Nephron (organoid): ENCODE data around the gene NMRK1.

Experiments used
- H3K27ac Mint-ChIP-seq, 3 experiments: 2 replicates each; pipeline ENCODE4 v1.8.0; 2020; ENCODE audit warnings: mixed read lengths in 3 of 3, mild to moderate bottlenecking in 2 of 3, moderate library complexity in 1 of 3
- H3K27me3 Mint-ChIP-seq: 2 replicates; pipeline ENCODE4 v1.8.0; 2021; ENCODE audit warnings: low read depth, mild to moderate bottlenecking, moderate library complexity, mixed read lengths
- H3K36me3 Mint-ChIP-seq: 2 replicates; pipeline ENCODE4 v1.8.0; 2020; ENCODE audit warnings: low read depth, mixed read lengths
- H3K4me1 Mint-ChIP-seq: 2 replicates; pipeline ENCODE4 v1.8.0; 2020; ENCODE audit warnings: mixed read lengths
- H3K4me3 Mint-ChIP-seq, 3 experiments: 2 replicates each; pipeline ENCODE4 v1.8.0; 2020; ENCODE audit warnings: mild to moderate bottlenecking in 3 of 3, mixed read lengths in 3 of 3, moderate library complexity in 2 of 3
- H3K9me3 Mint-ChIP-seq: 2 replicates; pipeline ENCODE4 v1.8.0; 2020; ENCODE audit warnings: mixed read lengths
- TF ChIP-seq, protein P1 (sequence below), 3 experiments: fragments of 200-600 bp; sonication (generic); IDR thresholded peaks; one replicate each; pipeline ENCODE4 v1.5.0; 2021; ENCODE audit warnings: antibody characterized with exemption in 3 of 3; ENCODE audit not compliant: unreplicated experiment in 3 of 3

NMRK1 gene

DNA sequence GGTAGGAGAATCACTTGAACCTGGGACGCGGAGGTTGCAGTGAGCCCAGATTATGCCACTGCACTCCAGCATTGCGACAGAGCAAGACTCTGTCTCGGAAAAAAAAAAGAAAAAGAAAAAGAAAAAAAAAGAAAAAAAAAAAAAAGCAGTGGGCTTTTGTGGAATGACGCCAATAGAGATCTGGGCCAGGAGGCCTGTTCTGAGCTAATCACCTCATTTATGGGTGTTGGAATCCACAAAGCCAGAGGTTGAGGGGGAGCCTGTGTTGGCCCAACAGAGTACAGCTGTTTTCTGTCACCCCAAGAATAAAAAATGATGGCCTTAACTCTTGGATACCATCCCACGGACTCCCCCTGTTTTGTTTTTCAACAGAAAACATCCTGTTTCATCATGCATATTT lies 18.9 kb upstream of the NMRK1 start:
- TF ChIP-seq, protein P1, sequence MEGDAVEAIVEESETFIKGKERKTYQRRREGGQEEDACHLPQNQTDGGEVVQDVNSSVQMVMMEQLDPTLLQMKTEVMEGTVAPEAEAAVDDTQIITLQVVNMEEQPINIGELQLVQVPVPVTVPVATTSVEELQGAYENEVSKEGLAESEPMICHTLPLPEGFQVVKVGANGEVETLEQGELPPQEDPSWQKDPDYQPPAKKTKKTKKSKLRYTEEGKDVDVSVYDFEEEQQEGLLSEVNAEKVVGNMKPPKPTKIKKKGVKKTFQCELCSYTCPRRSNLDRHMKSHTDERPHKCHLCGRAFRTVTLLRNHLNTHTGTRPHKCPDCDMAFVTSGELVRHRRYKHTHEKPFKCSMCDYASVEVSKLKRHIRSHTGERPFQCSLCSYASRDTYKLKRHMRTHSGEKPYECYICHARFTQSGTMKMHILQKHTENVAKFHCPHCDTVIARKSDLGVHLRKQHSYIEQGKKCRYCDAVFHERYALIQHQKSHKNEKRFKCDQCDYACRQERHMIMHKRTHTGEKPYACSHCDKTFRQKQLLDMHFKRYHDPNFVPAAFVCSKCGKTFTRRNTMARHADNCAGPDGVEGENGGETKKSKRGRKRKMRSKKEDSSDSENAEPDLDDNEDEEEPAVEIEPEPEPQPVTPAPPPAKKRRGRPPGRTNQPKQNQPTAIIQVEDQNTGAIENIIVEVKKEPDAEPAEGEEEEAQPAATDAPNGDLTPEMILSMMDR (IDR thresholded peaks at IDR 0.05; ENCODE audit: unreplicated experiment in 3 of 3) = no peak
- Mint-ChIP-seq H3K36me3 (no peaks in the 10 kb centered on the region), H3K9me3 (no peaks in the 10 kb centered on the region), H3K27ac (peak overlapping the region; percentile 66 to 78 (median 75)), H3K27me3 (no peaks in the 10 kb centered on the region), H3K4me1 (peaks cover 18% of the 10 kb centered on the region), H3K4me3 (no peak overlapping the region)

DNA sequence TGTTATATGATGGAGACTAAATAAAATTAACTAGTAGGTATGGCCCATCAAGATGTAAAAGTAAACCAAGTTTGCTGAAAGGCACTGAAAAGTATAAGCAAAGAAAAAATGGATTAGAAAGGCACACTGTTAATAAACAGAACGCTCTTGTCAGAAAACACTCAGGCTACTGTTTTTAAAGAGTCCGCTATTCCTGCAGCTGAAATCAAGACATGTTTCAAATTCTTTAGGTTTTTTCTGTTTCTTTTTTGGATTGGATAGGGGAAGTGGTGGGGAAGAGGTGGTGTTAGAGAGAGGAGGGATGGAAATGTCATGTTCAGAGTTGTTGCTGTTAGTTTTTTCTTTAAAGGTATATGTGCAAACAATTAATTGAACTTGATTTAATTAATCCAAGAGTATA lies 17.9 kb upstream of the NMRK1 start:
- no peaks in the 10 kb centered on the region for H3K27me3 Mint-ChIP-seq
- no peaks in the 10 kb centered on the region for H3K36me3 Mint-ChIP-seq
- TF ChIP-seq, protein P1 (IDR thresholded peaks at IDR 0.05; ENCODE audit: unreplicated experiment in 3 of 3) = no peak
- peaks cover 23% of the 10 kb centered on the region for H3K4me1 Mint-ChIP-seq
- peak overlapping the region in 1 of 3 experiments; percentile 12 for H3K4me3 Mint-ChIP-seq
- H3K27ac Mint-ChIP-seq = peak overlapping the region; percentile 37 to 54 (median 48)
- H3K9me3 Mint-ChIP-seq = no peaks in the 10 kb centered on the region

DNA sequence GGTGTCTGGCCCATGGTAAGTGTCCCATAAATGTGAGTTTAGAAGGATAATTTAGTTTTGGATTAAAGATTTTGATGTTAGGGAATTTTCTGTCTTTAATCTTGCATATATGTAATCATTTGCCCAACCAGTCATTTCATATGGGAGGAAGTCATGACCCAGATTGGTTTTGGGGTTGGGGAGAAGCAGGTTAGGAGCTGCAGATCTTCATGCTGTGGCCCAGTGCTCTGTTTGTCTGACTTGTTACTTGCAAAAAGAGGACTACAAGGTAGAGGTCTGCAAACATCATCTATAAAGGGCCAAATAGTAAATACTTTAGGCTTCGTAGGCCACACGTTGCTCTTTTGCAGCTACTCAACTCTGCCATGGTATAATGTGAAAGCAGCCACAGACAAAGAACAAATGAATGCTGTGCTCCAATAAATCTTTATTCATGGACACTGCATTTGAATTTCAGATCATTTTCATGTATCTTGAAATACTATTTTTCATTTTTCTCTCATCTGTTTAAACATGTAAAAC lies 17.1 kb upstream of the NMRK1 start:
- H3K4me3 Mint-ChIP-seq = no peak overlapping the region
- H3K36me3 Mint-ChIP-seq = no peaks in the 10 kb centered on the region
- no peak overlapping the region for H3K27ac Mint-ChIP-seq
- H3K4me1 Mint-ChIP-seq = peaks cover 23% of the 10 kb centered on the region
- no peaks in the 10 kb centered on the region for H3K9me3 Mint-ChIP-seq
- H3K27me3 Mint-ChIP-seq = no peaks in the 10 kb centered on the region
- TF ChIP-seq, protein P1 (IDR thresholded peaks at IDR 0.05; ENCODE audit: unreplicated experiment in 3 of 3) = no peak

DNA sequence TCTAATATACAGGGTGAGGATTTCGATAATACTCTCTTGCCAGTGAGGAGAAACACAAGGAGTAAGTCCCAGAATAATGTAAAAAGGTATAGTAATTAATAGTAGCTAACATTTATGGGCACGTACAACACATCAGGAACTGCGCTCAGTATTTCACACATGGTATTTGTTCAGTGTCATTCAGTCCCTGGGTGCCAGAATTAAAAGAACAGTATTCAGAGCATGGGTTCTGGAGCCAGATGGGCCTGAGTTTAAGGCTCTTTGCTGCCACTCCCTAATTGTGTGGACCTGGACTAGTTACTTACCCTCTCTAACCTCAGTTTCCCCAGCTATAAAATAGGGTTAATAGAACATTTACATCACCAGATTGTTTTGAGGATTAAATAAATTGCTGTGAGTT lies 16.7 kb upstream of the NMRK1 start:
- no peak overlapping the region for H3K27ac Mint-ChIP-seq
- TF ChIP-seq, protein P1 (IDR thresholded peaks at IDR 0.05; ENCODE audit: unreplicated experiment in 3 of 3) = no peak
- H3K4me3 Mint-ChIP-seq = no peak overlapping the region
- no peaks in the 10 kb centered on the region for H3K27me3 Mint-ChIP-seq
- H3K36me3 Mint-ChIP-seq = no peaks in the 10 kb centered on the region
- H3K4me1 Mint-ChIP-seq = peaks cover 23% of the 10 kb centered on the region
- H3K9me3 Mint-ChIP-seq = no peaks in the 10 kb centered on the region

DNA sequence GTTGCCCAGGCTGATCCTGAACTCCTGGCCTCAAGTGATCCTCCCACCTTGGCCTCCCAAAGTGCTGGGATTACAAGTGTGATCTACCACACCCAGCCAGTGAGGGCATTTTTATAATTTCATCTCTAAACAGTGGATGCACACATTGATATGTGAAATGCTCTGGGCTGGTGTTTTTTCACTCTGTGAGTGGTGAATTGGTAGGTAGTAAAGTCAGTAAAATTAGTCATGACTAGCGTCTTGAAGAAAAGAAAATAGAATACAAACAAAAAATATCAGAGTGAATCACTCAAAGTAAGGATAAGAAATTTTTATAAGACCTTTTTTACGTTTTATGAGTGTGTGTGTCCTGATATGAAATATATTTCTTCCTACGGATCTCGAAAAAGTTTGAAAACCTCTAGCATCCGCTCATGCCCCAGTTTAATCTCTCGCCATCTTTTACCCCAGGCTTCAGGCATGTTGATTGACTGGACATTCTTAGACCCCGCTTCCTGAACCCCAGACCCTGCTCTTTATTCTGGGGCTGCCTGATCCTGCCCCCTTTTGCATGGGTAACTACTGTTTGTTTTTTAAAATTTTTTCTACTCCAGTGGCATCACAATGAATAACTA lies 14.3 kb upstream of the NMRK1 start:
- Mint-ChIP-seq H3K27me3 (no peaks in the 10 kb centered on the region), H3K4me1 (peaks cover 15% of the 10 kb centered on the region), H3K36me3 (no peaks in the 10 kb centered on the region), H3K4me3 (no peak overlapping the region), H3K9me3 (no peaks in the 10 kb centered on the region), H3K27ac (no peak overlapping the region)
- TF ChIP-seq, protein P1 (IDR thresholded peaks at IDR 0.05; ENCODE audit: unreplicated experiment in 3 of 3) = no peak

DNA sequence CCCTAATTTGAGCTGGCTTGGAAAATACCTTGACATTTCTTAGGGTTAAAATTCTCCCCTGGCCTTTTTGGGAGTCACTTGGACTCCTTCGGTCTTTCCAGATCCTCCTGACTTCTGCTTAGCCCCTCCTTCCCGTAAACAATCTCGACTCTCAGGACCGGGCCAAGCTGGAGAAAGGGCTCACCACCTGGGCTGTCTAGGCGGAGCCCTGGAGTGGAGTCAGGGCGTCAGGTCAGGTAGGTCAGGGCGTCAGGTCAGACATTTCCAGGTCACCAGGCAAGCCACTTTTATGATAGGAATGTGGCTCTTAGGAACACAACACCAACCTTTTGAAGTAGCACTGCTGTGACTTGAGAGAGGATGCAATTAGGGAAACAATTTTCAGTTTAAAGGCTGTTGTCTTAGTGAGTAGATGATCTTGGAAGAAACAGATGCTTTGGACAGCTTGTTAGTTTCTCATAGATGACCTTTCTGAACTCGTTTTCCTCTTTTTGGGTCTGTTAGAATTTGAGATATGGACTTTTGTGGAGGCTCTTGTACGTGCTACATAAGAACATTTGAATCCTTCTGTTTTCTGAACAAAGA lies 13.1 kb upstream of the NMRK1 start:
- Mint-ChIP-seq H3K36me3 (no peaks in the 10 kb centered on the region), H3K27ac (peak overlapping the region in 1 of 3 experiments; percentile 3), H3K9me3 (no peaks in the 10 kb centered on the region), H3K4me1 (peaks cover 9% of the 10 kb centered on the region), H3K27me3 (no peaks in the 10 kb centered on the region), H3K4me3 (no peak overlapping the region)
- TF ChIP-seq, protein P1 (IDR thresholded peaks at IDR 0.05; ENCODE audit: unreplicated experiment in 3 of 3) = no peak
